SHP77 (cell line): ENCODE data around the gene RASAL2.
"Not testable (repeated sequence)": the region's sequence is repeated elsewhere in the genome, so short reads cannot be mapped to it uniquely, and the experiment has no call there.

Source experiments
- DNase-seq, 2 experiments: peaks; one replicate each; lab custom pipeline; 2025; lab: John Stamatoyannopoulos, UW

RASAL2 gene

GRCh38 chr1:178492341-178492740 lies 398.4 kb downstream of the RASAL2 start:
- DNase-seq = no peak

- no peak for DNase-seq
These were observed 399.4 kb downstream of the RASAL2 start for GRCh38 chr1:178493301-178493741.

DNA sequence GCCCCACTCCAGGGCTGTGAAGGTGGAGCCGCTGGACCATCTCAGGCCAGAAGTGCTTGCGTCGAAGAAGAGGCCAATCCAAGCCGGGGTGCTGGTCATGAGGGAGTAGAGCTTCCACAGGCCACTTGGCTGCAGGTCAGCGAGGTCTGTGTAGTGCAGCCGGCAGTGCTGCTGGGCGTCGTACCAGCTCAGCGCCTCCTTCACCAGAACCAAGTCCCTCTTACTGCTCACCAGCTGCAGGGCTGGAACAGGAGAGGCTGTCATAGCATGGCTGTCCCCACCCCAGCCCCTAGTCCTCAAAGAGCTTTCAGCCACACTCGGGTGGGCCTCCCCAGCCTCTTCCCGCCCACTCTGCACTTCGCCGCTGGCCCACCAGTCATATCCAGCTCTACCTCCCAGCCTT lies 400.7 kb downstream of the RASAL2 start:
- no peak for DNase-seq

DNA sequence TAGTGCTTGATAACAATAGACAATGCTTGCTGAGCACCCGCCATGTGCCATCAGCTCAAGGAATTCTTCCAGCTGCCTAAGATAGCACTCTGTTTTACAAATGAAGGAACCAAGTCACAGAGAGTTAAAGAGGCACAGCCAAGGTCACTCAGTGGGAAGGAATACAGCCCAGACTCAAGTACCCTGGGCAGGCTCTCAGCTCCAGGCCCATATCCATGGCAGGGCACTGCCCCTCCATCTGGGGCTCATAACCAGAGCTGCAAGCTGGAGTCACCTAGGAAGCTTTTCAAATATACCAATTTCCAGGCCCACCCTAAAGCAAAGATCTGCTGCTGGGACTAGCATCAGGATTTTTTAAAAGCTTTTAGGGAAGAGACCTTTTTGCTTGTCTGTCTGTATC lies 401.3 kb downstream of the RASAL2 start:
- no peak for DNase-seq

DNA sequence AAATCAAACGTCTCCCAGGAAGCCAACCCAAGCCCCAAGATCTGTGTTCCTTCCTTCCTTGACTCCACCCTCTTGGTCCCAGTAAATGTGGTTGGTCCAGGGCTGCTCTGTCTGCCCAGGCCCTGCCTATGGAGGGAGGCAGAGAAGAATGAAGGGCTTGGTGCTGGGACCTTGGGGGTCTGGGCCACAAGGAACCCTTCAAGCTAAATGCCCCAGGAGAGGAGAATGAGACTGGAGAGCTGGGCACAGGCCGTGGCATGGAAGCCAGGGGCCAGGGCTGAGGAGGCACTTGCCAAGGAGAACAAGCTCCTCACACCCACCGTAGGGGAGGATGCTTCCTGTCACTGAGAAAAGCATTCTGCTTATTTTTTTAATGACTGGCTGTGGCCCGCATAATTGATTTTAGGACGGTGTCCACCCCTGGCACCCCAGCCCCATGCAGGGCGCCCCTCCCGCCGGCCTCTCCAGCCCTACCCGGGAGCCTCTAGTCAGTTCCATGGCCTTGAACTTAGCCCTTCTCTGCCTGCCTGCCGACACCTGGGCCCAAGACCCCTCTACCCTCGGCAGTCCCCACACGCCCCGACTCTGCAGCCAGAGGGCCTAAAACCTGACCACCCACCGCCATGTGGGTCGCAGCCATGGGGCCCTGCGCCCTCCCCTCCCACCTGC lies 402.0 kb downstream of the RASAL2 start:
- no peak for DNase-seq

DNA sequence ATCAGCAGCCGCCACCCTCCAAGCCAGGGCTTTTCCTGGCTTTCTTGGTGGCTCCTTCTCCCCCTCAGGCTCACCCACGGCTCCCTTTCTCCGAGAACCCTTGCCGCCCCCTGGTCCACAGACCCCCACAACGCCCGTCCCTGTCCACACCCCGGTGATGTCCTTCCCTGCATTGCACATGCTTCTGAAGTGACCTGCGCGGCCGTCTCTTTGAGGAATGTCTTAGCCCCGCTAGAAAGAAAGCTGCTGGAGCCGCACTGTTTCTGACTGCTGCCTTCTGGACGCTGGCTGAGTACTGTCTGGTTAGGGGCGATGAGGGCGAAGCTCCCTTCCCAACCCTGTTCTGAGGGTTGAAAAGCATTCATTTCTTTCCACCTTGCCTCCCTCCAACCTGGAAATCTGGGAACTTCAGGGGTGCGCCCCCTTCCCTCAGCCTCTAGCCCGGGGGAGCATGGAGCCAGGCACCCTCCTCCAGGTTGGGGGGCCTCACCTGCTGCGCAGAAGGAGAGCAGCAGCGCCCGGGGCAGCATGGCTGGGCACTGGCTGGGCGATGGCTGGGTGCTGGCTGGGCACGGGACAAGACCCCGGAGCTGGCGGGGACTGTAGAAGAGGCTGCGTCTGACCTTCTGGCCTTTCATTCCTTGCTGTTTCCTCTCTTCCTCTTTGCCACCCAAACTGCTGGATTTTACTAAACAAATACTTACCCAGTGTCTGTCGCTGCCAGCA lies 402.7 kb downstream of the RASAL2 start, which contains the start of gene CLEC20A:
Gene CLEC20A, minus strand, starts transcription at position 555 of the 726 bp plus-strand sequence. Its CDS starts 25 bp downstream, at position 530.
- DNase-seq = no peak

DNA sequence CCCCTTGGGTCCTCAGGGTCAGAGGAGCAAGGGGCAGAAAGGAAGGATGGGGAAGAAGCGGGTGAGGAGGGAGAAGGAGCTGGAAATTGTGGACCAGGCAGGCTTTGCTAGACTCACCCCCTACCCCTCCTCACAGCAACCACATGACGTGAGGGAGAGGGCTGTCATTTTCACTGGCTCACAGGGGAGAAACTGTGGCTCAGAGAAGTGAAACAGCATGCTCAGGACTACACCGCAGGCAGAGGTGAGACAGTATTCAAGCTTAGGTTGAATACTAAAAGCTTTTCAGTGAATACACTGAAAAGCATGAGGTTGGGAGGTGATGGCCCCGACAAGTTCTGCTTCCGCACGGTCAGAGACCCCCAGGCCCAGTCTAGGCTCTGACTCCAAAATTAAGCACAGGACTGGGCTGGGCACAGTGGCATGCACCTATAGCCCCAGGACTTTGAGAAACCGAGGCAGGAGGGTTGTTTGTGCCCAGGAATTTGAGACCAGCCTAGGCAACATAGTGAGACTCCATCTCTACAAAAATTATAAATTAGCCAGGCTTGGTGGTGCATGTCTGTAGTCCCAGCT lies 404.1 kb downstream of the RASAL2 start:
- no peak for DNase-seq

DNA sequence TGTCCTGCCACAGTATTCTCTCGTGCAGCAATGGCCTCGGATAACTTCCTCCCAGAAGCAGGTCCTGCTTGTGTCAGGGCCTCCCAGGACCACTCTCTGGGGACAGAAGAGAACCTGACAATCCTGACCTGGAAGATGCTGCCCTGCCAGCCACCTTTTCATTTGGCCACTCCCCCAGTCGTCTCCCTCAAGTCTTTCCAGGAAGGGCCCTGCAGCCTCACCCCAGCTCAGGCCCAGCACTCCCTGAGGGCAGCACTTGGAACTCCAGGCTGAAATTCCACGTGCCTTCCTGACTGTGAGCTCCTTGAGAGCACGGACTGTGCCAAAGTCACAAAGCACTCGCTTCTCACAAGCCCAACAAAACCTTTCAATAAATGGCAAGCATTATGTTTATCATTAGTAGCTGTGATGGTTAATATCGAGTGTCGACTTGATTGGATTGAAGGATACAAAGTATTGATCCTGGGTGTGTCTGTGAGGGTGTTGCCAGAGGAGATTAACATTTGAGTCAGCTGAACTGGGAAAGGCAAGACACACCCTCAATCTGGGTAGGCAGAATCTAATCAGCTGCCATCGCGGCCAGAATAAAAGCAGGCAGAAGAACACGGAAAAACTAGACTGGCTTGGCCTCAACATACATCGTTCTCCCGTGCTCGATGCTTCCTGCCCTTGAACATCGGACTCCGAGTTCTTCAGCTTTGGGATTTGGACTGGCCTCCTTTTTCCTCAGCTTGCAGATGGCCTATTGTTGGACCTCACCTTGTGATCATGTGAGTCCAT lies 405.2 kb downstream of the RASAL2 start:
- no peak for DNase-seq

DNA sequence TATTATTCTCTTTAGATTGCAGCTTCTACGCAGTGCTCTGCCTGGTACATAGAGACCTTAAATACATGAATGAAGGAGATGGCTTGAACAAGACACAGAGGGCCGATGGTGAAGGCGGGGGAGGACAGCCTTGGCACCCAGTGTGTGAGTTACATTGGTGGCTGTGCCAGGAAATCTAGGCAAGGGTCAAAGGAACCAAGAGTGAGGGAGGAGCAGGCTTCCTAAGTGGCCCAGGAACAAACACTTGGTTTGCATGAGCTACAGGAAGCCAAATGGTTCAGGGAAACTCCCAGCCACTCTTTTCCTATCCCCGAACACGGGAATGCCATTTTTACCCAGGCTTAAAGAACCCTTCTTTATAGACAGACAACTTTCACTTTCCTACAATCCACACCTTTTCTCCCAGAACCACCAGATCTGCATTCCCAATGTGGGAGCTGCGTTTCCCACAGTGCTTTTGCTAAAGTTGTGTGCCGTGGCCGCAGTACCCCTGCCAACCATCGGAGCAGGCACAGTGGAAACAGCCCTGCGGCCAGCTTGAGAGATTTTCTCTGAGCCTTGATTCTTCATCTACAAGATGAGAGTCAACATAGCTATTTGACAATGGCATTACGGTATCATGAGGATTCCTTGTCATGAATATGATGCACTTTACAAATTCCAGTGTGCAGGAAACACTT lies 406.3 kb downstream of the RASAL2 start:
- peak in 1 of 2 experiments; percentile 28 for DNase-seq

- no peak for DNase-seq
These were observed 407.1 kb downstream of the RASAL2 start for GRCh38 chr1:178500936-178501554.

GRCh38 chr1:178501705-178502329 lies 407.9 kb downstream of the RASAL2 start:
- DNase-seq = peak; percentile 38 to 73

DNA sequence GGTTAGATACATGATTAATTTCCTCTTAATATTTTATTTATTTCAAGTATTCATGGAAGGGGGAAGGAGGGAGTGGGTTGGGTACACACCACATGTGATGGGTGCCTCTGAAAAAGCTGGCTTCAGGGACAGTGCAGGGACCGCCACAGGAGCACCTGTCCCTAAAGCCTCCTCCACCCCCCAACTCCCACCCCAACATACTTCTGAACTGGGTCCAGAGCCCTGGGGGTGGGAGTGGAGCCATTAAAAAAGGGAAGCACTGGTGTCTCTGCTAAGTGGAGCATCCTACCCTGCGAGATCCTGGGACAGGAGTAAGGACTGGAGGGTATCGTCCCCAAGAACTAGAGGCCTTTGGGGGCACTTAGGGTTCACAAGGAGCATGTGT lies 408.4 kb downstream of the RASAL2 start:
- no peak for DNase-seq

DNA sequence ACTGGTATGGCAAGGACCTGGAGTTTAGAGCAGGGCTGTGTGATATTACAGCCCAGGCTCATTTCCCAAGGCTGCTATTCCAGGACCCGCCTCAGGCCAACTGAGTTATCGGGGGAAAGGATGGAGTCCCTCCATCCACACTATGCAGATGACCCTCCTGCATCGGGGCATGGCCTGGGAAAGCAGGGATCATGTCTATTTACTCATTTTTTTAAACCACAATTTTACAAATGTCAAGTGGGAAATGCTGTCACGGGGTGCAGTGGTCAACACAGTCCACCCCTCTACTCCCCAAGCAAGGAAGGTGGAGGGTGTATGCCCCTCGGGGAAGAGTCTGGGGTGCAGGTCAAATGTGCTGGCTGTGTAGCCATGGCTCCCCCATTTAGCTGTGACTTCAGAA lies 409.0 kb downstream of the RASAL2 start:
- DNase-seq = no peak

- DNase-seq = not testable (repeated sequence)
These were observed 409.4 kb downstream of the RASAL2 start for GRCh38 chr1:178503316-178503715.

DNA sequence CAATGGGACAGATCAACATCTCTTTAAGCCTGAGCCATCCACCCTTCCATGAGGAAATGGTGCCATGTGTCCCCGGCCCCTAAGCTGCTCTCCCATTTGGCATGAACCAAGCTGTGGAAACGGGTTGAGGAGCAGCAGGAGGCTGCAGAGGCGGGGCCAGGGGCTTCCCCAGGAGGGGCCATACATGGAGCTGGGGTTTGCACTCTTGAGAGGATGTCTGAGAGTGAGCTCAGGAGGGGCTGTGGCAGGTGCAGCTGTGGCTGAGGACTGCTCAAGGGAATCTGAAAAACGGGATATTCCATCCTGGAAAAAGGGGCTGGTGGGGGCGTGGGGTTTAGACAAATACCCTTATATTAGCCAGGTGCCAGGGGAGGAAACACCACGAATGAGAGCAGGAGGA lies 409.9 kb downstream of the RASAL2 start:
- no peak for DNase-seq

DNA sequence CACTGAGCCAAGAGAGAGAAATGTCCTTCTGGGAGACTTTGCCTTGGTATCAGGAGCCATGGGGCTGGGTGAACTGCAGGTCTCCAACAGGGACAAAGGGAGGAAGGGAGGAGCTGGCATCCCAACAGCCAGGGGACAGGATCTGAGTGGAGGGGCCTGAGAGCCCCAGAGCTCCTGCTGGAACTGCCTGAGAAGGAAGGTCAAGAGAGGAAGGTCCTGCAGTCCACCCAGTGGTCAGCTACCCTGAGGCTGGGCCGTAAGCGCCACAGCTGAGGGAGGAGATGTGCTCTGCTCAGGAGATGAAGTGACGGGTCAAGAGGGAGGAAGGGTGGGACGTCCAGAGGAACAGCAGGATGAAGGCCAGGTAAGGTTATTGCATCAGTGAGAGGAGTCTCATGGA lies 410.4 kb downstream of the RASAL2 start:
- no peak for DNase-seq

- no peak for DNase-seq
These were observed 412.3 kb downstream of the RASAL2 start for GRCh38 chr1:178506177-178506576.

- no peak for DNase-seq
These were observed 412.8 kb downstream of the RASAL2 start for GRCh38 chr1:178506669-178507068.

- no peak for DNase-seq
These were observed 415.6 kb downstream of the RASAL2 start for GRCh38 chr1:178509414-178510007.

DNA sequence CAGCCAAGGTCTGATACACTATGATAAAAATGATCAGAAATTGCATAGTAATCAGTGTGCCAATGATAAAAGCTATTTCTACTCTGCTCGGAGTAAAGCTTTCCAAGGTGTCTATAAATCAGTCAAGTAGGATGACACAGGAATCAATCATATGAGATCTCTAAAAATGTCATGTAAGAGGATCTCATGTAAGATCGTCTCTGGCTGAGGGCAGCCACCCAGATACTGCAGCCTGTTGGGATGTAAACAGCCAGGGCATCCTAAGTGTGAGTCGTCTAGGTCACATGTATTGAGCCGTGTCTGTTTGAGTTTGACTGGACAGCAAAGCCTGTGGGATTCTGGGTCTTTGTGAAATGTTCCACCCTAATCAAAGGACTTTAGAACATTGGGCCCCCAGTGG lies 416.3 kb downstream of the RASAL2 start:
- DNase-seq = no peak
